ENCODE measurements around the gene CEACAM4.

CEACAM4 gene

GRCh38 chr19:41620171-41620570, 6.7 kb downstream of the CEACAM4 start:
- no peak for TF ChIP-seq CTCF (IDR thresholded peaks at IDR 0.05; ENCODE audit: insufficient read depth, low read depth, low read length, missing control alignments)
- no peak overlapping the region for H3K4me3 ChIP-seq (ENCODE audit: low read length)
- DNase-seq (ENCODE audit: low read depth) = no peak

DNA sequence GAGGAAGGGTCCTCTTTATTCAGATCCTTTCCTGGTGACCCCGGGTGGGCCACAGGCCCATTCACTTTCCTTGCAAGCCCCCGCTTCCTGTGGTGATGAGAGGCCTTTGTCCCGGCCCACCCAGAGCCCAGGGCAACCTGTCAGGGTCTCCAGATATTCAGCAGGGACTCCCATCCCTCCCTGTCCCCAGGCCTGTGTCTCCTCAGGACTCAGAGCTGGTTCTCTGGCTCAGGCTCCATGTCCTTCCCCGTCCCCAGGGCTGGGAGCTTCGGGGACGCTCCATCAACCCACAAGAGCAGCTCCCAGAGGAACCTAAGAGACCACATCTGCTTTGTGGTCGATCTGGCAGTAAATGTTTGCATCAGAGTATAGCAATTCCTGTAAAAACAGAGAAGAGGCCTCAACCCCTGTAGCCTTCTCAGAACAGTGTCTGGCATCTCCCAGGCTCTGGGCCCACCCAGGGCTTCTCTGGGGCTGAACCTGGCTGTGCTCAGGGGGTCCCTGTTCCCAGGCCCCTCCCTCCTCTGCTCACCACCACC, 7.8 kb downstream of the CEACAM4 start:
- no peak overlapping the region for H3K4me3 ChIP-seq (ENCODE audit: low read length)
- TF ChIP-seq CTCF (IDR thresholded peaks at IDR 0.05; ENCODE audit: insufficient read depth, low read depth, low read length, missing control alignments) = no peak
- DNase-seq (ENCODE audit: low read depth) = no peak

DNA sequence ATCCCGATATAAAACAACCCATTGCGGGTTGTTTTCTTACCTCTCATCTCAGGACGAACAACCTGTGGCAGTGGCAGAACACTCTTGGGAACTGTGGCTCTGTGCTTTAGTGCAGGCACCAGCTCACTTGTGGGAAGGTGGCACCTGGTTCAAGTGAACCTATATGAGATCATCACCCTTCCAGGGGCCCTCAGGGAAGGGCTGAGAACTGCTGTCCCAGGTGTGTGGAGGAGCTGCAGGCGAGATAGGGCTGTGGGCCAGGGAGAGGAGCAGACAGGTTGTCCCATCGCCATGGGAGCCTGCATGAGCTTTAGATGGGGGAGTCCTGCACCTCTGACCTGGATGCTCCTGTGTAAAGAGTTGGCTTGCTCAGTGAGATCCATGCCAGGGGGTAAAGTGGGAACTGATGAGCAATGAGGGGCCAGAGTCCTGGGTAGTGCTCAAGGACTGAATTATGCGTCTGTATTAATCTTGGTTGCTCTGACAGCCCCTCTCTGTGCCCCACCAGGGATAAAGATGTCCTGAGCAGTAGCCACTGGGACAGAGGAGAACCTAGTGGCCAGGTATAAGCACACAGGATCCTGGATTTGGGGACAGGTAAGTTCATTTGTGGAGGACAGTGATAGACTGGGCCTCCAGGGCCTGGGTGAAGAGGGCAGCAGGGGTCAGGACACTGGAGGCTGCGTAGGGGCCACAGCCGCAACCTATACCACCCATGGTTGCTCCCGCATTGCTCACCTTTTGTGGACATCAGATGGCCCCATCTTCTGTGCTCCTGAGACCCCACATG, 8.7 kb downstream of the CEACAM4 start:
- DNase-seq (ENCODE audit: low read depth) = no peak
- TF ChIP-seq CTCF (IDR thresholded peaks at IDR 0.05; ENCODE audit: insufficient read depth, low read depth, low read length, missing control alignments) = no peak
- no peak overlapping the region for H3K4me3 ChIP-seq (ENCODE audit: low read length)

- TF ChIP-seq CTCF (IDR thresholded peaks at IDR 0.05; ENCODE audit: insufficient read depth, low read depth, low read length, missing control alignments) = peak; percentile 16
- DNase-seq (ENCODE audit: low read depth) = peak; percentile 41
- H3K4me3 ChIP-seq (ENCODE audit: low read length) = no peak overlapping the region
Measured at GRCh38 chr19:41616792-41617621, 9.9 kb downstream of the CEACAM4 start.

DNA sequence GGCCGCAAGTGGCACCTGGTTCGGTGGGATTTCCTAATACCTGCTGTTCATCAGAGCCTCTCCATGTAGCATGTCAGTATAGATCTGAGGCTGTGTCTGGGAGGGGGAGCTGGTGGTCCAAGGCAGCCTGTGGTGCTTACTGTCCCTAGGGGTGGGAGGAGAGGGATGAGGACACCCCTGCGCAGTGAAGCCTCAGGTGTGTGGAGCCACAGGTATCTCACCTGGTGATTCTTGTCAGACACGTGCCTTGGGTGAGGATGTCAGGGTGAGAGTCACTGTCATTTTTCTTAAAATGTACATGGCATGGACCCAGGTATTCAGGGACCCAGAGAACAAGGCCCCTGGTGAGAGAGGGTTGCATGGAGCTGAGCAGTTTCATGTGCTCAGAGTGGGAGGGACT, 11.7 kb downstream of the CEACAM4 start:
- DNase-seq (ENCODE audit: low read depth) = no peak
- no peak for TF ChIP-seq CTCF (IDR thresholded peaks at IDR 0.05; ENCODE audit: insufficient read depth, low read depth, low read length, missing control alignments)

GRCh38 chr19:41612483-41612882, 14.4 kb downstream of the CEACAM4 start:
- DNase-seq (ENCODE audit: low read depth) = no peak
- no peak for TF ChIP-seq CTCF (IDR thresholded peaks at IDR 0.05; ENCODE audit: insufficient read depth, low read depth, low read length, missing control alignments)
- no peak overlapping the region for H3K4me3 ChIP-seq (ENCODE audit: low read length)

More for the DNA sequence above, 11.7 kb downstream of the CEACAM4 start:
- H3K4me3 ChIP-seq (ENCODE audit: low read length) = no peak overlapping the region

Measured in epithelial cell of esophagus (primary cell).